ENCODE data around the gene HIF3A. TPM values are rescaled to one million over a fixed set of nuclear protein-coding genes. Genes with fewer than 3 reads are reported as not detected.

Gene HIF3A
- total and polyA plus RNA-seq, 9 of the 15 experiments (the other 6 are each of a cell fraction or from before 2014, with no cell fraction given) = 0.29 TPM; not detected in 8

GRCh38 chr19:46355234-46356148 is 58.6 kb downstream of the HIF3A start (continued):
- TF ChIP-seq NR2C2 (CRISPR knock-in tag; IDR thresholded peaks at IDR 0.05) = no peak; the same call in 1 of the 2 replicates
- TF ChIP-seq NR2C2 (tag; IDR thresholded peaks at IDR 0.05) = peak; percentile 78; the same call in 1 of the 2 replicates
- TF ChIP-seq YY1 (IDR thresholded peaks at IDR 0.05; ENCODE audit: borderline replicate concordance in 1 of 3, control insufficient read depth in 1 of 3, extremely low read depth in 1 of 3, insufficient read depth in 3 of 3, insufficient read length in 1 of 3, insufficient replicate concordance in 2 of 3, low read depth in 1 of 3, low read length in 2 of 3) = peak in 1 of 3 experiments; percentile 46
- TF ChIP-seq ZNF23 (CRISPR knock-in tag; IDR thresholded peaks at IDR 0.05) = no peak
- TF ChIP-seq ETV1 (tag; conservative IDR thresholded peaks at IDR 0.05; ENCODE audit: low read depth) = peak; percentile 57
- TF ChIP-seq ZNF639 (CRISPR knock-in tag; conservative IDR thresholded peaks at IDR 0.05 in 1 of 2, IDR thresholded peaks at IDR 0.05 in 1 of 2) = peak in 1 of 2 experiments; percentile 39; a peak in 1 of 4 replicates
- no peak for TF ChIP-seq ZNF384 (IDR thresholded peaks at IDR 0.05; ENCODE audit: low read depth, low read length)
- peak; percentile 41; the same call in 1 of the 2 replicates for TF ChIP-seq RBFOX2 (IDR thresholded peaks at IDR 0.05; ENCODE audit: low read depth, low read length)
- no peak for TF ChIP-seq CUX1 (CRISPR knock-in tag; IDR thresholded peaks at IDR 0.05)
- 0 out of 2 replicates have a peak, but pooled peaks have one; percentile 48 for TF ChIP-seq ZBTB9 (CRISPR knock-in tag; IDR thresholded peaks at IDR 0.05)
- TF ChIP-seq USF1 (CRISPR knock-in tag; IDR thresholded peaks at IDR 0.05) = peak; percentile 36; the same call in 1 of the 2 replicates
- TF ChIP-seq GABPA (tag; conservative IDR thresholded peaks at IDR 0.05; ENCODE audit: low read depth) = peak; percentile 31; the same call in 1 of the 2 replicates
- TF ChIP-seq ZNF589 (CRISPR knock-in tag; IDR thresholded peaks at IDR 0.05; ENCODE audit: low read depth) = peak; percentile 70; the same call in 1 of the 2 replicates
- TF ChIP-seq NFXL1 (CRISPR knock-in tag; IDR thresholded peaks at IDR 0.05) = no peak
- TF ChIP-seq ESRRA (IDR thresholded peaks at IDR 0.05; ENCODE audit: borderline replicate concordance, low read depth) = peak; percentile 17; the same call in 1 of the 2 replicates
